Measurements from ENCODE around the gene PUS1. TPM values are rescaled to one million over a fixed set of nuclear protein-coding genes. Genes with fewer than 3 reads are reported as not detected.

PUS1 gene
- total and polyA plus RNA-seq, 9 of the 15 experiments (the other 6 are each of a cell fraction or from before 2014, with no cell fraction given), result 1.9 to 90.8 (median 30.0) TPM

GRCh38 chr12:131919366-131920156, 9.5 kb upstream of the PUS1 start:
- FAIRE-seq (no peak), ATAC-seq (peak; percentile 5; the same call in 1 of the 3 replicates), DNase-seq (ENCODE audit: extremely low read depth in 1 of 4, low spot score in 3 of 4) (no peak)
- Histone ChIP-seq H4K20me1 (replicated peaks; ENCODE audit: control insufficient read depth, insufficient read depth, low read length) (no peaks in the 10 kb centered on the region), H3K9me1 (ENCODE audit: control insufficient read depth, insufficient read depth, low read length) (no peaks in the 10 kb centered on the region), H3K27me3 (ENCODE audit: control insufficient read depth in 2 of 2, insufficient read depth in 2 of 2, low read length in 2 of 2) (no peaks in the 10 kb centered on the region), H3K4me1 (replicated peaks in 1 of 2; ENCODE audit: control insufficient read depth in 2 of 2, insufficient read depth in 2 of 2, low read length in 2 of 2) (peaks cover 0 to 25% of the 10 kb centered on the region in 2 experiments; a peak in 2 of 5 replicates), H3K9me3 (replicated peaks; ENCODE audit: control insufficient read depth, insufficient read depth, low read depth, low read length) (no peaks in the 10 kb centered on the region), H3K4me3 (no peak overlapping the region), H3K4me2 (ENCODE audit: insufficient read depth, low read length) (no peak overlapping the region), H2AFZ (ENCODE audit: low read depth, low read length) (no peak overlapping the region), H3K79me2 (ENCODE audit: control insufficient read depth, insufficient read depth, low read length) (no peaks in the 10 kb centered on the region), H3K9ac (ENCODE audit: insufficient read depth in 1 of 2, low read depth in 2 of 2, low read length in 2 of 2) (no peak overlapping the region; a peak in 1 of 4 replicates), H3K36me3 (ENCODE audit: control insufficient read depth, insufficient read depth, low read length) (peaks cover 11% of the 10 kb centered on the region; the same call in 1 of the 3 replicates), H3K27ac (ENCODE audit: extremely low read depth, low read depth, low read length) (no peak overlapping the region)
- TF ChIP-seq POLR2AphosphoS2 (IDR thresholded peaks at IDR 0.05; ENCODE audit: low read length) (peak; percentile 55; the same call in 1 of the 2 replicates), LARP7 (IDR thresholded peaks at IDR 0.05) (no peak), NRF1 (conservative IDR thresholded peaks at IDR 0.05 in 1 of 2, IDR thresholded peaks at IDR 0.05 in 1 of 2) (no peak), HMGN3 (IDR thresholded peaks at IDR 0.05; ENCODE audit: borderline replicate concordance, extremely low read depth, insufficient read length, low read depth, low read length) (peak; percentile 49), POLR2G (IDR thresholded peaks at IDR 0.05; ENCODE audit: low read depth, low read length) (peak; percentile 54; the same call in 1 of the 2 replicates), SUPT5H (IDR thresholded peaks at IDR 0.05) (0 out of 2 replicates have a peak, but pooled peaks have one; percentile 32), PYGO2 (tag; IDR thresholded peaks at IDR 0.05) (no peak), POLR2A (conservative IDR thresholded peaks at IDR 0.05) (0 out of 2 replicates have a peak, but pooled peaks have one; percentile 27)
- no TSS peak for BruUV-seq (replicated peaks)
- CTCF ChIA-PET (ENCODE audit: low intra/inter-chr PET ratio), result no interaction called here
- 91% methylated on average over 23 of the region's 37 CpGs for WGBS (ENCODE audit: insufficient coverage, low coverage, missing lambda C conversion rate)
- in situ Hi-C loops (cut with MboI), result no loop called here
- intact Hi-C loops (cut with micrococcal nuclease), result no loop called here
- POLR2A ChIA-PET, result interaction anchor here (0.6 to 2.3 kb wide), 3 partner anchors 8 to 23 kb away, joined by 3 to 6 read pairs (median 3); no protein-coding TSS in a partner anchor
